HG02970 (cell line): ENCODE results near the gene TSPYL2.

ENCODE experiments used
- ATAC-seq: cut with Tn5 transposase; IDR thresholded peaks from one replicate; pipeline ENCODE4 v1.9.1; 2021; ENCODE audit warnings: mild to moderate bottlenecking, moderate library complexity, moderate number of reproducible peaks; ENCODE audit not compliant: unreplicated experiment, low FRiP score

The TSPYL2 gene

GRCh38 chrX:53078943-53079342 is 3.2 kb upstream of the TSPYL2 start:
- ATAC-seq: no peak

GRCh38 chrX:53080628-53081580 is 1.3 kb upstream of the TSPYL2 start:
- ATAC-seq: no peak

DNA sequence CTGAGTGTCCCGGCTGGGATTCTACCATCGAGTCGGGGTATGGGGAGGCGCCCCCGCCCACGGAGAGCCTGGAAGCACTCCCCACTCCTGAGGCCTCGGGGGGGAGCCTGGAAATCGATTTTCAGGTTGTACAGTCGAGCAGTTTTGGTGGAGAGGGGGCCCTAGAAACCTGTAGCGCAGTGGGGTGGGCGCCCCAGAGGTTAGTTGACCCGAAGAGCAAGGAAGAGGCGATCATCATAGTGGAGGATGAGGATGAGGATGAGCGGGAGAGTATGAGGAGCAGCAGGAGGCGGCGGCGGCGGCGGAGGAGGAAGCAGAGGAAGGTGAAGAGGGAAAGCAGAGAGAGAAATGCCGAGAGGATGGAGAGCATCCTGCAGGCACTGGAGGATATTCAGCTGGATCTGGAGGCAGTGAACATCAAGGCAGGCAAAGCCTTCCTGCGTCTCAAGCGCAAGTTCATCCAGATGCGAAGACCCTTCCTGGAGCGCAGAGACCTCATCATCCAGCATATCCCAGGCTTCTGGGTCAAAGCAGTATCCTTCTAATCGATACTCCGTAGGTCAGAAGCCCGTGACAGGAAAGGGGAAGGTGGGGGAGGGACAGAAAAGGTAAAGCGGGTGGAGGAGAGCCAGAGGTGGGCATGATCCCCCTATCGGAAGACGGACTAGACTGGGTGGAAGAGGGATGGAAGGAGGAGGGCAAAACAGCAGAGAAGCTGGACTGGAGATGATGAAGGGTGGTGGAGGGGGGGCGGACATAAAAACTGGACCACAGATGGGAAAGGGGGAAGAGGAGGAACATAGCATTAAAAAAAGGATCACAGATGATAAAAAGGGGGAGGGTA is 828 bp downstream of the TSPYL2 start:
- no peak for ATAC-seq

DNA sequence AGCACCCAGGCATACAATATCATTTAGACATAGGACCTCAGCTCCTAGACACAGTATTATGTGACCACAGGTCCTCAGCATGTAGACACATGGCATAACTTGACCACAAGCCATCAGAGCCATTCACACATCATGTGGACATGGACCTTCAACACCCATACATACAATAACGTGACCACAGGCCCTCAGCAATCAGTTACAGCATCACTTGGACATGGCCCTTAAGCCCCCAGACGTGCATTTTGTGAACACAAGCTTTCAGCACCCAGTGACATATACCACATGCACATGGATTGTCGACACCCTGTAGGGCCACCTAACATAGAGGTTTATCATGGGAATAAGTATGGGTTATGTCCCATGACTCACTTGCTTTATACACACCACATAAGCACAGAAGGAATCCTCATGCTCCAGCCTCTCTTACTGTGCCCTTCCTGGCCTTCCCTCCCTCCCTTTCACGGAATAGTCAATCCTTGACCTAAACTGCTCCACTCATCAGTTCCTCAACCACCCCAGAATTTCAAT is 1.9 kb downstream of the TSPYL2 start:
- ATAC-seq: no peak

DNA sequence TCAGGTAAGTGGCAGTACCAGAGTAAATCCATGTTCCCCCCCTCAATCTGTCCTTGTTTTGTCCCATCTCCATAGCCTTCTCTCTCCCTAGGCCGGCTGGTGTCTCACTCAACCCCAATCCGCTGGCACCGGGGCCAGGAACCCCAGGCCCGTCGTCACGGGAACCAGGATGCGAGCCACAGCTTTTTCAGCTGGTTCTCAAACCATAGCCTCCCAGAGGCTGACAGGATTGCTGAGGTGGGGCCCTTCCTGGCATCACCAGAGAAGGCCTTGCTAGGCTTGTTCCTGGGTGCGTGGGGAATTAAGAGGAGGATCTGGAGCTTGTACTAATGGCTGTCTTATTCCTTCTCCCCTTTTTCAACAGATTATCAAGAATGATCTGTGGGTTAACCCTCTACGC is 2.7 kb downstream of the TSPYL2 start:
- no peak for ATAC-seq

DNA sequence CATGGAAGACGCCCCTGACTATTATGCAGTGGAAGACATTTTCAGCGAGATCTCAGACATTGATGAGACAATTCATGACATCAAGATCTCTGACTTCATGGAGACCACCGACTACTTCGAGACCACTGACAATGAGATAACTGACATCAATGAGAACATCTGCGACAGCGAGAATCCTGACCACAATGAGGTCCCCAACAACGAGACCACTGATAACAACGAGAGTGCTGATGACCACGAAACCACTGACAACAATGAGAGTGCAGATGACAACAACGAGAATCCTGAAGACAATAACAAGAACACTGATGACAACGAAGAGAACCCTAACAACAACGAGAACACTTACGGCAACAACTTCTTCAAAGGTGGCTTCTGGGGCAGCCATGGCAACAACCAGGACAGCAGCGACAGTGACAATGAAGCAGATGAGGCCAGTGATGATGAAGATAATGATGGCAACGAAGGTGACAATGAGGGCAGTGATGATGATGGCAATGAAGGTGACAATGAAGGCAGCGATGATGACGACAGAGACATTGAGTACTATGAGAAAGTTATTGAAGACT is 3.6 kb downstream of the TSPYL2 start:
- no peak for ATAC-seq

DNA sequence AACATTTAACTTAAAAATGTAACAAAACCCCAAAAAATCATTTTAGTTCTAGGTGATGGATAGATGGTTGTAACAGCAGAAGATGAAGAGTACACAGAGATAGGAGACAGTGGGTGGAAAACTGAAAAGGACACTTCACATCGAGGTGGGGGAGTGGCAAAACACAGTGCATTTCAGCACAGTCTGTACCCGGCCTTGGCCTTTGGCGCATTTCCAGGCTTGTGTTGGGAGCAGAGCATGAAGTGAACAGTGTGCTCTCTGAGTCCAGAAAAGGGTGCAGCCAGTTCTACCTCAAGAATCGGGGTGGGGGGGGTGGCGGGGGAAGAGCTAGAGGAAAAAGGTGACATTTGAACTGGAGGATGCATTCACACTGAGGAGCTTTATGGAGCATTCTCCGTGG is 4.3 kb downstream of the TSPYL2 start:
- ATAC-seq: no peak

GRCh38 chrX:53087388-53087831 is 5.2 kb downstream of the TSPYL2 start:
- ATAC-seq: no peak

DNA sequence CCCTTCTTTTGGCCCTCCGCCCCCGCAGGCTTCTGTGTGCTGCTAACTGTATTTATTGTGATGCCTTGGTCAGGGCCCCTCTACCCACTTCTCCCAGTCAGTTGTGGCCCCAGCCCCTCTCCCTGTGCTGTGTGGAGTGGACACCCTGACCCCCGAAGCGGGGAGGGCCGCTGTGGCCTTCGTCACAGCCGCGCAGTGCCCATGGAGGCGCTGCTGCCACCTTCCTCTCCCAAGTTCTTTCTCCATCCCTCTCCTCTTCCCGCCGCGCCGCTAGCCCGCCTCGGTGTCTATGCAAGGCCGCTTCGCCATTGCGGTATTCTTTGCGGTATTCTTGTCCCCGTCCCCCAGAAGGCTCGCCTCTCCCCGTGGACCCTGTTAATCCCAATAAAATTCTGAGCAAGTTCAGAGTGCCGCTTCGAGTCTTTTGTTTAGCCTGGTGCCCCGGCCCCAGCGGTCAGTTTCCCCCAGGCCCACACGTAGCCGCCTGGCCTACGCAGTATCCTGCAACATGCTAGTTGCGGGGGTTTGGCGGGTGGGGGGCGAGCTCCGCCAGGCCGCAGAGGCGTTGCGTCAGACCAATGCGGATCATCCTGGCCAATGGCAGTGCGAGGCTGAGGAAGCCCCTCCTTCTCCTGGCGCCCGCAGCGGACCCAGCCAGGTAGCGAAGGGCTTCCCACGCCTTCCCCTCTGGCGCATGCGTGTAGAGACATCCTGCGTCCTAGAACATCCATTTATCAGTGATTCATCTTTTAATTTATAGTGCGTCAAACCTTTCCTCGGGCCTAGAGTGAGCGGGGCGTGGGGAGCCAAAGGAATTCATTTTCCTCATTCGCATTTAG is 6.2 kb downstream of the TSPYL2 start:
- ATAC-seq: no peak

GRCh38 chrX:53089224-53089842 is 7.2 kb downstream of the TSPYL2 start:
- no peak for ATAC-seq

DNA sequence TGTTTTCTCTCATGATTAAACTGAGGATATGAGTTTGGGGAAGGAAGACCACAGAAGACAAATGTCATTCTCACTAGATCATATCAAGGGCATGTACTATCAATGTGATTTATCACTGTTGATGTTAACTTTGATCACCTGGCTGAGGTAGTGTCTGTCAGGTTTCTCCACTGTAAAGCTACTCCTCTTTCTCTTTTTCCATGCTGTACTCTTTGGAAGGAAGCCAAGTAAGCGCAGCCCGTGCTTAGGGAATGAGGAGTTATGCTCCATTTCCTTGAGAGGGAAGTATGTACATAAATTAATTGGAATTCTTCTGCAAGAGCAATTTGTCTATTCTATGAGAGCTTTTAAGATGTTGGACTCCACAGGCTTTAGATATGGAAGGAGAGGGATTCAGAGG is 7.8 kb downstream of the TSPYL2 start:
- no peak for ATAC-seq

DNA sequence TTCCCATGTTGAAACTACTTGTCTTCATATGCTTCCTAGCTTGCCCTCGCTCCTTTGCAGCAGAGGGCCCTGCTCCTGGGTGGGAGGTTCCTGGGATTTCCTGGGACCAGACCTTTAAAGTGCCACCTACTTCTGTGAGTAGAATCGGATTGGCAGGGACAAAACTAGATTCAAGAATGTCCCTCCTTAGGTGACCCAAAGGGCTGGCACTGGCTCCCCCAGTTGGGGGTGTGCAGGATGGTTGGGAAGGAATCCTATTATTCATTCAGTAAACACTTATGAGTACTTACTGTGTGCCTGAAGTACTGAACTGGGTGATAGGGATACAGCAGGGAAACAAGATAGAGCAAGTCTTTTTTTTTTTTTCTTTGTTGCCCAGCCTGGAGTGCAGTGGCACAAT is 9.2 kb downstream of the TSPYL2 start:
- ATAC-seq: no peak

- no peak for ATAC-seq
Measured at GRCh38 chrX:53093177-53093655, 11.0 kb downstream of the TSPYL2 start.

GRCh38 chrX:53093748-53094581 is 11.8 kb downstream of the TSPYL2 start, which contains the start of gene KANTR:
Gene KANTR (plus strand): TSS chrX:53094142. CDS start chrX:53124273, 30,131 bp downstream.
- ATAC-seq: peak; percentile 66

DNA sequence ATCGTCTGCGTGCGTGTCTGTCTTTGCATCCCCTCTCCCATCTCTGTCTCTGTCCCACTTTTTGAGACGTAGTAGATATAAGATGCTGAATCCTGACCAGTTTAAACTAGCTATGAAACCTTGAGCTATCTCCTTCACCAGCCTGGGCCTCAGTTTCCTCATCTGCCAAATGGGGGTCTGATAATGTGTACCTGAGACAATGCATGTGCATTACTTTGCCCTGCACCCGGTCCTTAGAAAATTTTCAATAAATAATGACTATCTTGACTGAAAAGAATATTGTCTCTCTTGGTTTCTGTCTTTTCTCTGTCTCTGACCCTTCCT is 12.4 kb downstream of the TSPYL2 start:
- ATAC-seq: no peak

DNA sequence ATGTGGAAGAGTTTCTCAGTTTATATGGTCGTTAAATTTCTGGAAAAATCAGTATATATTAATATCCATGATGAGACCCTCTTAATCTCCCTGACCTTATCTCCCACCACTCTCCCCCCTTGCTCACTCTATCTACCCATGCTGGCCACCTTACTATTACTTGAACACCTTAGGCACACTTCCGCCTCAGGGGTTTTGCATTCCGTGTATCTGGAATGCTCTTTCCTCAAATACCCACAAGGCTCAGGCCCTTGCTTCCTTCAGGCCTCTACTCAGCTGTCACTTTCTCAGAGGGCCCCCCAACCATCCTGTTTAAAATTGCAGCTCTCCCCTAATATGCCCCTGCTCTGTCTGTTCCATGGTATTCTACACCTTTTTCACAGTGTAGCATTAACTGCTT is 13.6 kb downstream of the TSPYL2 start:
- no peak for ATAC-seq

GRCh38 chrX:53114864-53115549 is 32.8 kb downstream of the TSPYL2 start:
- no peak for ATAC-seq

DNA sequence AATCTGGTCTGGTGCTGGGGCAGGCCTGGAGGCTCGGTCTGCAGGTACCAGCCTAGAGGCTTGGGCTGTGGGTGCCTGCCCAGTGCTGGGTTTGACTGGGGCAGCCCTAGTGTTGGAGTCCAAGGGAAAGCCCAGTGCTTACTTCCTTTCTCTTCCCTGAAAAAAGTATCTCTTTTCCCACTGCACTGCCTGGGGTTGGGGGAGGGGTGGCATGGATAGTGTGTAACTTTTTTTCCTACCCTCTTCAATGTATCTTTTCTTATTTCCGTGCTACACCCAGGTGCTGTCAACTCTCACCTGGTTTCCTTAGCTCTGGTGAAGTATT is 33.3 kb downstream of the TSPYL2 start:
- no peak for ATAC-seq
